ENCODE results near the gene ARRDC5.

The ARRDC5 gene

GRCh38 chr19:4852484-4852883, 50.2 kb downstream of the ARRDC5 start:
- Histone ChIP-seq H2AFZ (ENCODE audit: low read length) (no peak overlapping the region), H3K4ac (ENCODE audit: low read length) (no peak overlapping the region), H3K14ac (ENCODE audit: low read length) (no peak overlapping the region), H2BK15ac (ENCODE audit: low read length) (no peak overlapping the region), H3K4me1 (ENCODE audit: control insufficient read depth in 2 of 2, insufficient read depth in 1 of 2, low read depth in 1 of 2, low read length in 2 of 2) (no peaks in the 10 kb centered on the region), H3K79me1 (ENCODE audit: low read depth, low read length) (peaks cover 2% of the 10 kb centered on the region), H2BK12ac (ENCODE audit: low read length) (no peak overlapping the region), H3K9ac (ENCODE audit: low read depth, low read length, poor library complexity) (no peak overlapping the region), H3K4me2 (ENCODE audit: insufficient read depth, low read length, poor library complexity, severe bottlenecking) (no peak overlapping the region), H3K27ac (replicated peaks; ENCODE audit: low read length) (no peak overlapping the region), H3K18ac (ENCODE audit: low read length) (no peak overlapping the region), H4K91ac (ENCODE audit: low read depth, low read length, poor library complexity) (no peak overlapping the region), H2AK5ac (ENCODE audit: low read depth, low read length) (no peak overlapping the region), H3K23ac (ENCODE audit: low read depth, low read length, poor library complexity) (no peak overlapping the region), H3K9me3 (replicated peaks in 1 of 2; ENCODE audit: control insufficient read depth in 2 of 2, insufficient read depth in 1 of 2, low read depth in 1 of 2, low read length in 2 of 2) (no peaks in the 10 kb centered on the region), H3K27me3 (ENCODE audit: control insufficient read depth in 3 of 3, insufficient read depth in 3 of 3, low read depth in 1 of 3, low read length in 3 of 3) (no peaks in the 10 kb centered on the region), H3K4me3 (ENCODE audit: low read length in 2 of 2) (no peak overlapping the region), H2BK5ac (ENCODE audit: low read length) (no peak overlapping the region), H4K8ac (ENCODE audit: low read depth, low read length) (no peak overlapping the region), H3K36me3 (replicated peaks in 1 of 2; ENCODE audit: control insufficient read depth in 2 of 2, insufficient read depth in 2 of 2, low read length in 2 of 2) (peaks cover 31 to 75% of the 10 kb centered on the region in 2 donors), H2BK120ac (ENCODE audit: low read depth, low read length) (no peak overlapping the region)
- DNase-seq (ENCODE audit: low spot score), result no peak
- no CpG with 5 or more reads among the region's 6 CpGs for WGBS, 2 donors (ENCODE audit: extremely low coverage in 2 of 2, insufficient read length in 2 of 2, insufficient replicate concordance in 1 of 2)

DNA sequence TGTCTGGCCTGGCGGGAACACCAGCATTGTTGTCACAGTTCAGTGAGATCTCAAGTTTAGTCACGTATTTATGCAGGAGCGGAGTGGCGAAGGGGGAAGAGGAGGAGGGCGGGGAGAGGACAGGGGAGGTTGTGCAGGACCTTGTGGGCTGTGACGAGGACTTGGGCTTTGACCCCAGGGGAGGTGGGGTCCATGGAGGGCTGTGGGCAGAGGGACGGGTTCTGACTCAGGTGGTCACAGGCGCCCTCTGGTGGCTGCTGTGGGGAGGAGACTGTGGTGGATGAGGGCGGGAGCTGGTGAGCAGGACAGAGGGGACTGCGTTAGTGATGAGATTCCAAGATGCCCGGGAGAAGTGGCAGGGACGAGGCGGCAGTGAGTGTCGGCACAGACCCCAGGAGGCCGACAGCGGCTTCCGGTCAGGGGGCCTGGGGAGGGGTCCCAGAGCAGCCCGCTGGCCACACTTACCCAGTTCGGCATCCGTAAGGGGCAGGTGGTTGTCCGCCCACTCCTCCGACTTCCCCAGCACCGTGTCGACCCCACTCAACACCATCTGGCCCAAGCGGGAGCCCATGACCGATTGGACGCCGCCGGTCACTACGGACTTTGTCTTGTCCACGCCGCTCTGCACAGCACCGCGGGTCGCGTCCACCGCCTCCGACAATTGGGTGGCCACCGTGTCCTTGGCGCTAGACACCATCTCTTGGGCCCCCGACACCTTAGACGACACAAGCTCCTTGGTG, 51.0 kb downstream of the ARRDC5 start:
- Histone ChIP-seq H3K23ac (ENCODE audit: low read depth, low read length, poor library complexity) (peak overlapping the region; percentile 20), H3K36me3 (replicated peaks in 1 of 2; ENCODE audit: control insufficient read depth in 2 of 2, insufficient read depth in 2 of 2, low read length in 2 of 2) (peaks cover 30 to 73% of the 10 kb centered on the region in 2 donors), H2AK5ac (ENCODE audit: low read depth, low read length) (no peak overlapping the region), H3K27ac (replicated peaks; ENCODE audit: low read length) (no peak overlapping the region), H3K4me2 (ENCODE audit: insufficient read depth, low read length, poor library complexity, severe bottlenecking) (no peak overlapping the region), H3K9ac (ENCODE audit: low read depth, low read length, poor library complexity) (peak overlapping the region; percentile 53), H4K91ac (ENCODE audit: low read depth, low read length, poor library complexity) (no peak overlapping the region), H4K8ac (ENCODE audit: low read depth, low read length) (no peak overlapping the region), H2BK15ac (ENCODE audit: low read length) (no peak overlapping the region), H2BK120ac (ENCODE audit: low read depth, low read length) (no peak overlapping the region), H2BK5ac (ENCODE audit: low read length) (no peak overlapping the region), H3K14ac (ENCODE audit: low read length) (no peak overlapping the region), H2AFZ (ENCODE audit: low read length) (no peak overlapping the region), H3K4me3 (ENCODE audit: low read length in 2 of 2) (no peak overlapping the region), H3K9me3 (replicated peaks in 1 of 2; ENCODE audit: control insufficient read depth in 2 of 2, insufficient read depth in 1 of 2, low read depth in 1 of 2, low read length in 2 of 2) (no peaks in the 10 kb centered on the region), H3K4me1 (ENCODE audit: control insufficient read depth in 2 of 2, insufficient read depth in 1 of 2, low read depth in 1 of 2, low read length in 2 of 2) (no peaks in the 10 kb centered on the region), H3K4ac (ENCODE audit: low read length) (no peak overlapping the region), H3K27me3 (ENCODE audit: control insufficient read depth in 3 of 3, insufficient read depth in 3 of 3, low read depth in 1 of 3, low read length in 3 of 3) (no peaks in the 10 kb centered on the region), H3K18ac (ENCODE audit: low read length) (no peak overlapping the region), H3K79me1 (ENCODE audit: low read depth, low read length) (peaks cover 2% of the 10 kb centered on the region), H2BK12ac (ENCODE audit: low read length) (no peak overlapping the region)
- peak; percentile 59 for DNase-seq (ENCODE audit: low spot score)
- no CpG with 5 or more reads among the region's 42 CpGs for WGBS, 2 donors (ENCODE audit: extremely low coverage in 2 of 2, insufficient read length in 2 of 2, insufficient replicate concordance in 1 of 2)

- Histone ChIP-seq H3K9ac (ENCODE audit: low read depth, low read length, poor library complexity) (no peak overlapping the region), H2AFZ (ENCODE audit: low read length) (no peak overlapping the region), H3K79me1 (ENCODE audit: low read depth, low read length) (peaks cover 2% of the 10 kb centered on the region), H3K23ac (ENCODE audit: low read depth, low read length, poor library complexity) (no peak overlapping the region), H3K36me3 (replicated peaks in 1 of 2; ENCODE audit: control insufficient read depth in 2 of 2, insufficient read depth in 2 of 2, low read length in 2 of 2) (peaks cover 31 to 69% of the 10 kb centered on the region in 2 donors), H3K4me3 (ENCODE audit: low read length in 2 of 2) (no peak overlapping the region), H2AK5ac (ENCODE audit: low read depth, low read length) (no peak overlapping the region), H3K4me2 (ENCODE audit: insufficient read depth, low read length, poor library complexity, severe bottlenecking) (no peak overlapping the region), H3K14ac (ENCODE audit: low read length) (no peak overlapping the region), H3K27me3 (ENCODE audit: control insufficient read depth in 3 of 3, insufficient read depth in 3 of 3, low read depth in 1 of 3, low read length in 3 of 3) (no peaks in the 10 kb centered on the region), H2BK15ac (ENCODE audit: low read length) (no peak overlapping the region), H4K91ac (ENCODE audit: low read depth, low read length, poor library complexity) (no peak overlapping the region), H2BK5ac (ENCODE audit: low read length) (no peak overlapping the region), H2BK120ac (ENCODE audit: low read depth, low read length) (no peak overlapping the region), H3K18ac (ENCODE audit: low read length) (no peak overlapping the region), H3K4me1 (ENCODE audit: control insufficient read depth in 2 of 2, insufficient read depth in 1 of 2, low read depth in 1 of 2, low read length in 2 of 2) (no peaks in the 10 kb centered on the region), H4K8ac (ENCODE audit: low read depth, low read length) (no peak overlapping the region), H2BK12ac (ENCODE audit: low read length) (no peak overlapping the region), H3K9me3 (replicated peaks in 1 of 2; ENCODE audit: control insufficient read depth in 2 of 2, insufficient read depth in 1 of 2, low read depth in 1 of 2, low read length in 2 of 2) (no peaks in the 10 kb centered on the region), H3K4ac (ENCODE audit: low read length) (no peak overlapping the region), H3K27ac (replicated peaks; ENCODE audit: low read length) (no peak overlapping the region)
- WGBS, 2 donors (ENCODE audit: extremely low coverage in 2 of 2, insufficient read length in 2 of 2, insufficient replicate concordance in 1 of 2), result no CpG with 5 or more reads among the region's 7 CpGs
- DNase-seq (ENCODE audit: low spot score), result no peak
Measured at GRCh38 chr19:4849019-4849418, 53.7 kb downstream of the ARRDC5 start.

- no peak overlapping the region for H2BK120ac ChIP-seq (ENCODE audit: low read depth, low read length)
- no peak overlapping the region for H2BK5ac ChIP-seq (ENCODE audit: low read length)
- no peak overlapping the region for H3K14ac ChIP-seq (ENCODE audit: low read length)
- no peak overlapping the region for H2AK5ac ChIP-seq (ENCODE audit: low read depth, low read length)
- peaks cover 2% of the 10 kb centered on the region for H3K79me1 ChIP-seq (ENCODE audit: low read depth, low read length)
- H3K27me3 ChIP-seq (ENCODE audit: control insufficient read depth in 3 of 3, insufficient read depth in 3 of 3, low read depth in 1 of 3, low read length in 3 of 3), result no peaks in the 10 kb centered on the region
- no peak overlapping the region for H3K18ac ChIP-seq (ENCODE audit: low read length)
- no peak overlapping the region for H3K4ac ChIP-seq (ENCODE audit: low read length)
- no peak overlapping the region for H4K8ac ChIP-seq (ENCODE audit: low read depth, low read length)
- peak overlapping the region; percentile 77 for H3K9ac ChIP-seq (ENCODE audit: low read depth, low read length, poor library complexity)
- peak overlapping the region; percentile 85 for H3K23ac ChIP-seq (ENCODE audit: low read depth, low read length, poor library complexity)
- no peaks in the 10 kb centered on the region for H3K9me3 ChIP-seq (replicated peaks in 1 of 2; ENCODE audit: control insufficient read depth in 2 of 2, insufficient read depth in 1 of 2, low read depth in 1 of 2, low read length in 2 of 2)
- H2BK15ac ChIP-seq (ENCODE audit: low read length), result no peak overlapping the region
- H3K36me3 ChIP-seq (replicated peaks in 1 of 2; ENCODE audit: control insufficient read depth in 2 of 2, insufficient read depth in 2 of 2, low read length in 2 of 2), result peaks cover 35 to 73% of the 10 kb centered on the region in 2 donors
- no CpG with 5 or more reads among the region's 23 CpGs for WGBS, 2 donors (ENCODE audit: extremely low coverage in 2 of 2, insufficient read length in 2 of 2, insufficient replicate concordance in 1 of 2)
- no peak overlapping the region for H4K91ac ChIP-seq (ENCODE audit: low read depth, low read length, poor library complexity)
- peak overlapping the region; percentile 97 for H2BK12ac ChIP-seq (ENCODE audit: low read length)
- H3K4me3 ChIP-seq (ENCODE audit: low read length in 2 of 2), result peak overlapping the region in 1 of 2 donors; percentile 22
- H2AFZ ChIP-seq (ENCODE audit: low read length), result no peak overlapping the region
- no peak overlapping the region for H3K4me2 ChIP-seq (ENCODE audit: insufficient read depth, low read length, poor library complexity, severe bottlenecking)
- no peaks in the 10 kb centered on the region for H3K4me1 ChIP-seq (ENCODE audit: control insufficient read depth in 2 of 2, insufficient read depth in 1 of 2, low read depth in 1 of 2, low read length in 2 of 2)
- DNase-seq (ENCODE audit: low spot score), result no peak
- no peak overlapping the region for H3K27ac ChIP-seq (replicated peaks; ENCODE audit: low read length)
Measured at GRCh38 chr19:4847190-4847973, 55.3 kb downstream of the ARRDC5 start.
